HEK293 (cell line): ENCODE measurements around the gene ANKRD52.

Source experiments
- CTCF ChIA-PET: fragments of 350-600 bp; formaldehyde crosslinking; extraction: SDS; loops from one replicate; lab custom pipeline; 2021; ENCODE audit warnings: antibody characterized with exemption; lab: Yijun Ruan, JAX
- POLR2A ChIA-PET: fragments of 300-600 bp; formaldehyde crosslinking; extraction: SDS; loops from one replicate; lab custom pipeline; 2020; ENCODE audit warnings: antibody characterized with exemption, inconsistent platforms; lab: Yijun Ruan, JAX
- H3K27ac ChIP-seq: fragments of 200-500 bp; sonication (Bioruptor generic); 2 replicates; pipeline ENCODE4 v1.5.1; 2014; ENCODE audit warnings: low read depth, low read length, control low read depth, inconsistent platforms; ENCODE audit errors: extremely low read depth
- H3K36me3 ChIP-seq, 2 experiments: fragments of 200-500 bp in 1 of 2; sonication (Bioruptor generic) in 1 of 2; 1 replicate in 1 of 2; 2 replicates in 1 of 2; pipeline ENCODE4 v1.5.1; 2014 to 2017; ENCODE audit warnings: inconsistent platforms in 2 of 2, low read length in 2 of 2; ENCODE audit not compliant: control insufficient read depth in 2 of 2, insufficient read depth in 1 of 2
- H3K4me1 ChIP-seq: fragments of 200-500 bp; sonication (Bioruptor generic); 2 replicates; pipeline ENCODE4 v1.5.1; 2014; ENCODE audit warnings: mild to moderate bottlenecking, low read length, inconsistent platforms; ENCODE audit not compliant: control insufficient read depth, insufficient read depth
- H3K4me3 ChIP-seq: 2 replicates; pipeline ENCODE4 v1.5.1; 2011; ENCODE audit warnings: low read depth, mild to moderate bottlenecking, control low read depth, low read length, moderate library complexity
- H3K9me3 ChIP-seq: fragments of 200-500 bp; sonication (Bioruptor generic); 2 replicates; pipeline ENCODE4 v1.5.1; 2014; ENCODE audit warnings: low read depth, low read length, inconsistent platforms; ENCODE audit not compliant: control insufficient read depth, insufficient read depth
- BCL11B ChIP-seq: fragments of 450-650 bp; formaldehyde crosslinking; IDR thresholded peaks from 2 replicates; pipeline ENCODE4 v1.5.1; 2016; ENCODE audit warnings: low read depth, missing biosample characterization, missing genetic modification characterization
- BCL6B ChIP-seq: fragments of 450-650 bp; formaldehyde crosslinking; IDR thresholded peaks from 2 replicates; pipeline ENCODE4 v1.5.1; 2017; ENCODE audit warnings: missing biosample characterization, missing genetic modification characterization
- CTCF ChIP-seq: fragments of 450-650 bp; formaldehyde crosslinking; IDR thresholded peaks from 2 replicates; pipeline ENCODE4 v1.5.1; 2016; ENCODE audit warnings: missing biosample characterization, missing genetic modification characterization
- GLI4 ChIP-seq: fragments of 450-650 bp; formaldehyde crosslinking; IDR thresholded peaks from 2 replicates; pipeline ENCODE4 v1.5.1; 2016; ENCODE audit warnings: missing biosample characterization, missing genetic modification characterization
- KLF9 ChIP-seq: fragments of 450-650 bp; formaldehyde crosslinking; IDR thresholded peaks from 2 replicates; pipeline ENCODE4 v1.5.1; 2016; ENCODE audit warnings: missing biosample characterization, missing genetic modification characterization, low read depth
- MYNN ChIP-seq: fragments of 450-650 bp; formaldehyde crosslinking; IDR thresholded peaks from 2 replicates; pipeline ENCODE4 v1.5.1; 2016; ENCODE audit warnings: missing biosample characterization, missing genetic modification characterization, borderline replicate concordance
- MZF1 ChIP-seq: fragments of 450-650 bp; formaldehyde crosslinking; IDR thresholded peaks from 2 replicates; pipeline ENCODE4 v1.5.1; 2017; ENCODE audit warnings: missing biosample characterization, missing genetic modification characterization, borderline replicate concordance
- TSHZ1 ChIP-seq: fragments of 450-650 bp; formaldehyde crosslinking; IDR thresholded peaks from 2 replicates; pipeline ENCODE4 v1.5.1; 2016; ENCODE audit warnings: missing biosample characterization, missing genetic modification characterization, borderline replicate concordance
- YY2 ChIP-seq: fragments of 450-650 bp; formaldehyde crosslinking; IDR thresholded peaks from 2 replicates; pipeline ENCODE4 v1.5.1; 2016; ENCODE audit warnings: missing biosample characterization, missing genetic modification characterization
- ZBTB20 ChIP-seq: fragments of 450-650 bp; formaldehyde crosslinking; IDR thresholded peaks from 2 replicates; pipeline ENCODE4 v1.5.1; 2016; ENCODE audit warnings: missing biosample characterization, missing genetic modification characterization
- ZNF121 ChIP-seq: fragments of 450-650 bp; formaldehyde crosslinking; IDR thresholded peaks from 2 replicates; pipeline ENCODE4 v1.5.1; 2016; ENCODE audit warnings: missing biosample characterization, missing genetic modification characterization
- ZNF16 ChIP-seq: fragments of 450-650 bp; formaldehyde crosslinking; IDR thresholded peaks from 2 replicates; pipeline ENCODE4 v1.5.1; 2016; ENCODE audit warnings: low read depth, missing biosample characterization, missing genetic modification characterization
- ZNF223 ChIP-seq: fragments of 450-650 bp; formaldehyde crosslinking; IDR thresholded peaks from 2 replicates; pipeline ENCODE4 v1.5.1; 2016; ENCODE audit warnings: missing biosample characterization, missing genetic modification characterization
- ZNF311 ChIP-seq: fragments of 450-650 bp; formaldehyde crosslinking; IDR thresholded peaks from 2 replicates; pipeline ENCODE4 v1.5.1; 2017; ENCODE audit warnings: missing biosample characterization, missing genetic modification characterization, borderline replicate concordance
- ZNF341 ChIP-seq: fragments of 450-650 bp; formaldehyde crosslinking; IDR thresholded peaks from 2 replicates; pipeline ENCODE4; 2016; ENCODE audit warnings: low read depth, missing biosample characterization, missing genetic modification characterization
- ZNF544 ChIP-seq: fragments of 450-650 bp; formaldehyde crosslinking; IDR thresholded peaks from 2 replicates; pipeline ENCODE4 v1.5.0; 2017; ENCODE audit warnings: missing biosample characterization, missing genetic modification characterization
- ZNF558 ChIP-seq: fragments of 450-650 bp; formaldehyde crosslinking; IDR thresholded peaks from 2 replicates; pipeline ENCODE4 v1.5.1; 2016; ENCODE audit warnings: missing biosample characterization, missing genetic modification characterization
- ZNF560 ChIP-seq: fragments of 450-650 bp; formaldehyde crosslinking; IDR thresholded peaks from 2 replicates; pipeline ENCODE4 v1.5.1; 2017; ENCODE audit warnings: missing biosample characterization, missing genetic modification characterization, borderline replicate concordance
- ZNF585B ChIP-seq: fragments of 450-650 bp; formaldehyde crosslinking; IDR thresholded peaks from 2 replicates; pipeline ENCODE4 v1.5.1; 2016; ENCODE audit warnings: missing biosample characterization, missing genetic modification characterization
- ZNF654 ChIP-seq: fragments of 450-650 bp; formaldehyde crosslinking; IDR thresholded peaks from 2 replicates; pipeline ENCODE4 v1.5.1; 2016; ENCODE audit warnings: low read depth, missing biosample characterization, missing genetic modification characterization
- ZNF704 ChIP-seq: fragments of 450-650 bp; formaldehyde crosslinking; IDR thresholded peaks from 2 replicates; pipeline ENCODE4 v1.5.1; 2016; ENCODE audit warnings: missing biosample characterization, missing genetic modification characterization
- ZSCAN16 ChIP-seq: fragments of 450-650 bp; formaldehyde crosslinking; IDR thresholded peaks from 2 replicates; pipeline ENCODE4 v1.5.1; 2016; ENCODE audit warnings: missing biosample characterization, missing genetic modification characterization
- TF ChIP-seq, protein P1 (sequence below): fragments of 450-650 bp; formaldehyde crosslinking; IDR thresholded peaks from 2 replicates; pipeline ENCODE4 v1.5.1; 2016; ENCODE audit warnings: missing biosample characterization, missing genetic modification characterization

ANKRD52 gene

GRCh38 chr12:56252649-56253048 is 5.5 kb downstream of the ANKRD52 start:
- TF ChIP-seq ZNF585B (tag by site-specific recombination) (no peak), ZNF704 (tag by site-specific recombination) (no peak), ZNF558 (tag by site-specific recombination) (no peak), ZBTB20 (tag by site-specific recombination) (no peak), ZNF544 (no peak), ZNF121 (tag by site-specific recombination) (no peak), BCL11B (tag by site-specific recombination) (no peak), YY2 (tag by site-specific recombination) (no peak)
- H3K27ac ChIP-seq, result no peak overlapping the region
- no peak overlapping the region for H3K4me3 ChIP-seq
- CTCF ChIA-PET, result interaction anchor here (0.6 to 1.4 kb wide), 4 partner anchors 14 to 223 kb away, joined by 3 to 5 read pairs (median 4); partner anchors contain the start of genes COQ10A and SPRYD4
- peaks cover 9% of the 10 kb centered on the region for H3K4me1 ChIP-seq
- H3K9me3 ChIP-seq, result no peaks in the 10 kb centered on the region
- peaks cover 54 to 86% of the 10 kb centered on the region in 2 experiments for H3K36me3 ChIP-seq
- POLR2A ChIA-PET, result no interaction called here

DNA sequence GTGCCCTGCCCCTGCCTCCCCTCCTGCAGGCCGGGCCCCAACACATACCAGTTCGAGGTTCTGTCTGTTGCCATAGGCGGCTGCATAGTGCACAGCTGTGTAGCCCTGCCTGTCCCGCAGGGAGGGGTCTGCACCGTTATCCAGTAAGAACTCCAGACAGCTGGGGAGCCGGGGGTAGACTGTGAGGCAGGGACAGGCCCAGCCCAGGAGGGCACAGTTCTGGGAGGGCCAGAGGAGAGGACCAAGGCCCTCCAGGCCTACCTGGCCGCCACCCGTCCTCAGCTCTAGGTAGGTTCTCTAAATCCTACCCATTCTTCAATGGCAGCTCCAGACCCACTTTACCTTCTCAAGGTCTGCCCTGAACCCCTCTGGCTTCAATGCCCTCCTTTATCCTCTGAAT is 9.5 kb downstream of the ANKRD52 start:
- TF ChIP-seq ZNF223 (tag by site-specific recombination) (no peak), ZNF16 (tag by site-specific recombination) (no peak), ZNF311 (tag by site-specific recombination) (no peak), ZNF704 (tag by site-specific recombination) (no peak), TSHZ1 (tag by site-specific recombination) (no peak), MYNN (tag by site-specific recombination) (no peak), BCL6B (tag by site-specific recombination) (no peak), CTCF (no peak), GLI4 (no peak), ZNF560 (tag by site-specific recombination) (no peak), MZF1 (tag by site-specific recombination) (no peak), ZNF654 (tag by site-specific recombination) (no peak), ZNF341 (tag by site-specific recombination) (no peak), ZSCAN16 (tag by site-specific recombination) (no peak), KLF9 (no peak)
- TF ChIP-seq, protein P1, sequence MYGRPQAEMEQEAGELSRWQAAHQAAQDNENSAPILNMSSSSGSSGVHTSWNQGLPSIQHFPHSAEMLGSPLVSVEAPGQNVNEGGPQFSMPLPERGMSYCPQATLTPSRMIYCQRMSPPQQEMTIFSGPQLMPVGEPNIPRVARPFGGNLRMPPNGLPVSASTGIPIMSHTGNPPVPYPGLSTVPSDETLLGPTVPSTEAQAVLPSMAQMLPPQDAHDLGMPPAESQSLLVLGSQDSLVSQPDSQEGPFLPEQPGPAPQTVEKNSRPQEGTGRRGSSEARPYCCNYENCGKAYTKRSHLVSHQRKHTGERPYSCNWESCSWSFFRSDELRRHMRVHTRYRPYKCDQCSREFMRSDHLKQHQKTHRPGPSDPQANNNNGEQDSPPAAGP (tag by site-specific recombination), result no peak
- POLR2A ChIA-PET, result interaction anchor here (0.5 to 1.6 kb wide), 4 partner anchors 9 to 27 kb away, joined by 3 to 7 read pairs (median 4); partner anchors contain the start of genes ANKRD52 and RNF41
- H3K36me3 ChIP-seq, result peaks cover 58 to 85% of the 10 kb centered on the region in 2 experiments
- no peaks in the 10 kb centered on the region for H3K9me3 ChIP-seq
- CTCF ChIA-PET, result interaction anchor here (1.3 kb wide), 1 partner anchor 41 kb away, joined by 7 read pairs; no protein-coding TSS in a partner anchor
- H3K4me3 ChIP-seq, result no peak overlapping the region
- H3K27ac ChIP-seq, result peak overlapping the region; percentile 37; the same call in 1 of the 2 replicates
- H3K4me1 ChIP-seq, result no peaks in the 10 kb centered on the region
